NCI-H524 (cell line): Measurements from ENCODE around the gene PNRC2.
"Not testable (repeated sequence)": the region's sequence is repeated elsewhere in the genome, so short reads cannot be mapped to it uniquely, and the experiment has no call there.

Experiments
- DNase-seq, 2 experiments: peaks; one replicate each; lab custom pipeline; 2025; lab: John Stamatoyannopoulos, UW

PNRC2 gene

GRCh38 chr1:23953020-23953419 is 6.6 kb upstream of the PNRC2 start:
- no peak for DNase-seq

DNA sequence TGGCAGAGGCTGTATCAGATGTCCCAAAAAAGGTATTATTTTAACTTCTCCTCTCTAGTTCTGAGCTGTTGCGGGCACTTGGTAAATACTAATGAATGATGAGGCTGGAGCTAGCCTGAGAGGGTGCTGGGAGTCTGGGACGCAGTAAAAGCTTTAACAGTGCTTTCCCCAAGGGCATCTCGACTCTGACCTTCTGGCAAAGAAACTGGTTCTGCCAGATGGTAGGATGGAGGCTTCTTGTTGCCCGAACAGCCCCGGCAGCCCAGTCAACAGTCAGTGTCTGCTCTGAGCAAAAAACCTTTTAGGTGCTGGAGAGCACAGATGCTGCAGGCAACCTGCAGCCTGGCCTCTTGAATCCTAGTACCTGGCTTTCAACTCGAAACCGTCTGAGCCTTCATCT is 2.5 kb upstream of the PNRC2 start:
- peak; percentile 95 to 97 for DNase-seq

DNA sequence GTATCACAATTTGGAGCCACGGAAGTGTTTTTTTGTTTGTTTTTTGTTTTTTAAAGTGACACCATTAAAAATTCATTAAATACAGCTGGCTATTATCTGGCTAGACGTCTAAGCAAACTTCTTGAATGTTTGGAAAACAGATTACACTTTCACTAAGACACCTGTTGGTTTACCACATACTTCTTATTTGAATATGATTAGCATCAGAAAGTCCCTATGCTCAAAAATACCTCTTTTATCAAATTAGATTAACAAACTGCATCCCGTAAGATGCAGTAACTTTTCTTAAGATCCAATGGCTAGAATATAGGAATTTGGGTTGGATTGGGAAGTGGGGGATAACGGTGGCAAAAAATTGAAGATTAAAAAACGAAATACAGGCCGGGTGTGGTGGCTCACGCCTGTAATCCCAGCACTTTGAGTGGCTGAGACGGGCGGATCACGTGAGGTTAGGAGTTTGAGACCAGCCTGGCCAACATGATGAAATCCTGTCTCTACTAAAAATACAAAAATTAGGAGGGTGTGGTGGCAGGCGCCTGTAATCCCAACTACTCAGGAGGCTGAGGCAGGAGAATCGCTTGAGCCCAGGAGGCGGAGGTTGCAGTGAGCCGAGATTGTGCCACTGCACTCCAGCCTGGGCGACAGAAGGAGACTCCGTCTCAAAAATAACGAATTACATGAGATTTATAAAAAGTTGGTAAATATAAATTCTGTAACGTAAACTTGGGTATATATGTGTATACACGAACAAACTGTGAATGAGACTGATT is 1.4 kb upstream of the PNRC2 start:
- not testable (repeated sequence) for DNase-seq

DNA sequence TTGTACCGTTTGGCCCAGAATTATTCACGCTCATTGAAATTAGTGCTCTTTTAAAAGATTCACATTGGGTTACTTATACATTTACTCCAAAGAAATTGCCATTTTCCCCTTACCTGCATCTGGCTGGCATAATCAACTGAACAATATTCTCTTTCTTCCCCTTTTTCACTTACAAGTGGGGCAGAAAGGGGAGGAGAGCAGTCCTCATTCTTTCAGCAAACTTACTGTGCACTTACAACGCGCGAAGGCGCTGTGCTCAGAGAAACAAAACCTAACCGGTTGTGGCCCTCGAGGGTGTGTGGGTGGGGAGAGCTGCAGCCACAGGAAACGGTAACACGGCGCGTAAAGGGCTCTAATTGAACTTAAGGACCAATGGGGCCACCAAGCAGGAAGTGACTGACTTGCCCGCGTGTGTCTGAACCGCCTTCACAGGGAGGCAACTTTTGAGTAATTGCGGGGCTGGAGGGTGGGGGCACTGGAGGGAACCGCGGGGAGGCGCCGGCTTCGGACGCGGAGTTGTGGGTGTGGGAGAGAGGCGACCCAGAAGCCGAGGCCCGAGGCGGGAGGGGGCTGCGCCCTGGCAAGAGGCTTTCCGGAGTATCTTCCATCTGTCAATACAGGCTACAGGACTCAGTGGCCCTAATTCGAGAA is 693 bp upstream of the PNRC2 start:
- DNase-seq, result peak; percentile 82 to 89

DNA sequence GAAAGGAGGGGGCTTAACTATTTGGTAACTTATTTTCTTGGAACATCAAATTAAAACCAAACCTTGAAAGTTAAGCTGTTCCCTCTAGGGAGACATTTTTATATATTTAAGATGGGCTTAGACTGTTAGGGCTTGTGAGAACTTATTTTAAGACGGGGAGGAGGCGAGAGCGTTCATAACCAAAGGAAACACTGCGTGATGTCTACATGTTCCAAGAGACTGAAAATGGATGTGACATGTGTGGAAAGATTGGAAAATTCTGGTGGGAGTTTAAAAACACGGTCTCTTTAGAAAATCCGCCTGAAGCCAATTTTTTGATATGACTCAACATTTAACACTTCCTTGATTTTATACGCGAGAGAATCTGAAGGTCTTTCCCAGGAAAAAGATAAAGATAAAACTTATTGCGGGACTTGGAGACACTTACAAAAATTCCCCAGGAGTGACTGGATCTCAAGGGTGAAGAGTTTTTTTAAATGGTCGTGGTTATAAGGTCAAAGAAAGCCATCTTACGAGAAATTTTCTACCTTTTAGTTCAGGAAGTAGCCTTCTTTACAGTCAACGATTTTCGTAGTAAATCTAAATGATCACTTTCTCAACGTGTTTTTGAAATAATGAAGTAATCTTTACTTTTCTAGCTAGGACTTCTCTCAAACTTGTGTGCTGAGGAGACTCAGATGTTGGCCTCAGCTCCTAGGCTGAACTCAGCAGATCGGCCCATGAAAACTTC is 828 bp downstream of the PNRC2 start:
- DNase-seq, result no peak

- DNase-seq, result no peak
Observed at GRCh38 chr1:23963617-23964234, 4.1 kb downstream of the PNRC2 start.

- DNase-seq, result no peak
Observed at GRCh38 chr1:23964235-23964668, 4.6 kb downstream of the PNRC2 start.

GRCh38 chr1:23964790-23965740 is 5.4 kb downstream of the PNRC2 start:
- DNase-seq, result no peak

- DNase-seq, result no peak
Observed at GRCh38 chr1:23966973-23967493, 7.4 kb downstream of the PNRC2 start.

- no peak for DNase-seq
Observed at GRCh38 chr1:23967871-23968270, 8.2 kb downstream of the PNRC2 start.

- DNase-seq, result no peak
Observed at GRCh38 chr1:23977187-23977853, 17.7 kb downstream of the PNRC2 start.

- DNase-seq, result no peak
Observed at GRCh38 chr1:23977854-23978191, 18.2 kb downstream of the PNRC2 start.

- no peak for DNase-seq
Observed at GRCh38 chr1:23978805-23979204, 19.2 kb downstream of the PNRC2 start.

- DNase-seq, result no peak
Observed at GRCh38 chr1:23979387-23979880, 19.8 kb downstream of the PNRC2 start.

DNA sequence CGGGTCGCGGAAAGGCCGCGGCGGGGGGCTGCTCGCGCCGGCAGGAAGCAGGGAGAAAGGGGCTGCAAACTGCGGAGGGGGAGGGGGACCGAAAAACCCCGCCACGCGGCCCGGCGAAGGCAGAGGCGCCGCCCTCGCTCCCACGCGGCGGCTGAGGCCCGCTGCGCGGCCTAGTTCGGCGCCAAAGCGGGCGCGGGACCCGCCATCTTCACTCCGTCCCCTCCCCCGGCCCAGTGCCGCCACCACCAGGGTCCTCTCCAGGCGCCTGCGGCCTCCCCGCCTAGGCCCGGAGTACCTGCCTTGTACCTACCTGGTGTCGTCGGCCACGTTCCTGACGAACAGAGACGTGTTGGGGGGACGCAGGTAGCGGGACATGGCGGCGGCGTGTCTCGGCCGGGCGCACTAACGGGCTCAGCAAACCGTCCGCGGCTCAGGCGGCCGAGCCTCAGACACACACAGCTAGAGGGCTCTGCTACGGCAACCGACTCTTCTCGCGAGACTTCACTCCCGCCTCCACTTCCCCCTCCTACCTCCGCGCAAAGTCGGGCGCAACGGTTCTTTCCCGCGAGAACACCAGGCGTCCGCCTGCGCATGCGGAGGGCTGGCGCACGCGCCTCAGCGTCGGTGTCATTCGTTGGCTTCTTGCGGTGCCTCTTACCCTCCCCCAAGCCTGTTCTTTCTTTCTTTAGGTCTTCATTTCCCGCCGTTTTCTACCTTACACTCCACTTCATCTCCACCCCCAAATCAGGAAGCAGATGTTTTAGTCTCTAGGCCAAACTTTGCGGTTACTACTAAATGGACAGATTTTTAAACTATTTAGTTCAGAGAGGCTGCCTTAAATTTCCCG is 20.5 kb downstream of the PNRC2 start, which contains the start of gene SRSF10:
Gene SRSF10 (minus strand): TSS at position 447 of the 847 bp plus-strand sequence. CDS start 72 bp downstream, at position 375.
- peak; percentile 96 to 99 for DNase-seq

DNA sequence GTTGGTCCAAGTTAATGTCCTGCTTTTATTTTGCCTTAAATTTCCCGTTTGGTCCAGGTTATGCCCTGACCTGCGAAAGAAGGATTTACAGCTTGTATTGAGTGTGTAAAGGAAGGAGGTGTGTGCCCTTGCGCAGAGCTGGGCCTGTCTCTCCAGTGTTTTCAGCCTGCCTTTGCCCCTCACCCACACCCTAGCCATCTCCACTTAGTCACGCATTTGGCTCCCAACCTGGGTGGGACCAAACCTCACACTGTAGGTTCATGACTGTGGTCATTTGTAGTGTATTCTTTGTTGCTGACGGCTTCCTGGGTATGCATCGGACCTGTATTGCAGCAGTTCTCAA is 21.1 kb downstream of the PNRC2 start:
- DNase-seq, result no peak

GRCh38 chr1:23984417-23985186 is 25.0 kb downstream of the PNRC2 start:
- DNase-seq, result no peak

- not testable (repeated sequence) for DNase-seq
Observed at GRCh38 chr1:23987038-23987437, 27.4 kb downstream of the PNRC2 start.

- DNase-seq, result no peak
Observed at GRCh38 chr1:23989263-23989662, 29.6 kb downstream of the PNRC2 start.
